Measurements from ENCODE around the gene MAVS.

The MAVS gene

DNA sequence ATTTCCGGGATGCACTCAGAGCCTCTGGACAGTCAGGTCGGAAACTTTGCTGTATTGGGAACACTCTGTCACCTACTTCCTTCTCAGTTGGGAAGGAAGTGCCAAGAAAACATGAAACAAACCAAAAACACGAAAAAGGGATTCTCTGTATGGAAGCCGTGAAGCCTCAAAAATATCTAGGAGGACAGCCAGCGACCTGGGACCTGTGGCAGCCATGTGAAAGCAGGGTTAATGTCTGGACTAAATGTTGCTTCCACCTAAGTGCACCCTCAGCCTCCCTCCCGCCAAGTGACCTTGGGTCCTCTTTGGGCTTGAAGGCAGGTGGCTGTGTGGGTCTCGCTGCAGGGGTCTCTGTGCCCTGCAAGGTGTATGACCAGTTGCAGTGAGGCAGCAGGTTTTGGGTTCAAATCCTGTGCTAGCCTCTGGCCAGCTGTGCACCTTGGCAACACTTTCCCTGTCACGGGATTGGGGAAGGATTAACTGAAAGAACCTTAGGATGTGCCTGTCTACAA, 851 bp downstream of the MAVS start:
- peak; percentile 56; the same call in 1 of the 2 replicates for TF ChIP-seq SPI1 (IDR thresholded peaks at IDR 0.05; ENCODE audit: borderline replicate concordance, low read depth)
- no peak for TF ChIP-seq POLR2AphosphoS5 (IDR thresholded peaks at IDR 0.05; ENCODE audit: low read depth)
- DNase-seq (ENCODE audit: low read depth in 1 of 2, low spot score in 1 of 2): peak in 1 of 2 experiments; percentile 16
- Histone ChIP-seq H3K27ac (replicated peaks) (peak overlapping the region; percentile 89), H3K27me3 (ENCODE audit: insufficient read depth, poor library complexity, severe bottlenecking) (no peaks in the 10 kb centered on the region), H3K4me3 (replicated peaks; ENCODE audit: insufficient read depth, low read length) (peak overlapping the region; percentile 91)

DNA sequence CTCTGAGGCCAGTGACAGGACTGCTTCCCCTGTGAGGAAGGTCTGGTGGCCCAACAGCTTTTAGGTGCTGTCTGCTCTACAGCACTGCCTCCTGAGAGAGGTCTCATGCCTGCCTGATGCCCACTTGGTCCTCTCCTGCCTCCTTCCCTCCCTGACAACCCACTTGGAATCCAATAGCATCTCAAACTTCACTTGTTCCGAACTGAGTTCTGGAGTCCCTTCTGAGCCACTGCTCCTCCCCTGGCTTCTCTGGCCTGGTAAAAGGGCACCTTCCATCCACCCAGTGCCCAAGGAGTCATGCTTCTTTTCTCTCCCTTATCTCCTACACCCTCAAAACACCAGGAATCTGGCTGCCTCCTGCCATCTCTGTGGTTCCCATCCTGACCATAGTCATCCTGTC, 1.9 kb downstream of the MAVS start:
- no peak for DNase-seq (ENCODE audit: low read depth in 1 of 2, low spot score in 1 of 2)
- no peaks in the 10 kb centered on the region for H3K27me3 ChIP-seq (ENCODE audit: insufficient read depth, poor library complexity, severe bottlenecking)
- no peak overlapping the region for H3K4me3 ChIP-seq (replicated peaks; ENCODE audit: insufficient read depth, low read length)
- no peak for TF ChIP-seq GABPA (IDR thresholded peaks at IDR 0.05; ENCODE audit: low read depth)
- TF ChIP-seq POLR2AphosphoS5 (IDR thresholded peaks at IDR 0.05; ENCODE audit: low read depth): no peak
- TF ChIP-seq, protein P1, sequence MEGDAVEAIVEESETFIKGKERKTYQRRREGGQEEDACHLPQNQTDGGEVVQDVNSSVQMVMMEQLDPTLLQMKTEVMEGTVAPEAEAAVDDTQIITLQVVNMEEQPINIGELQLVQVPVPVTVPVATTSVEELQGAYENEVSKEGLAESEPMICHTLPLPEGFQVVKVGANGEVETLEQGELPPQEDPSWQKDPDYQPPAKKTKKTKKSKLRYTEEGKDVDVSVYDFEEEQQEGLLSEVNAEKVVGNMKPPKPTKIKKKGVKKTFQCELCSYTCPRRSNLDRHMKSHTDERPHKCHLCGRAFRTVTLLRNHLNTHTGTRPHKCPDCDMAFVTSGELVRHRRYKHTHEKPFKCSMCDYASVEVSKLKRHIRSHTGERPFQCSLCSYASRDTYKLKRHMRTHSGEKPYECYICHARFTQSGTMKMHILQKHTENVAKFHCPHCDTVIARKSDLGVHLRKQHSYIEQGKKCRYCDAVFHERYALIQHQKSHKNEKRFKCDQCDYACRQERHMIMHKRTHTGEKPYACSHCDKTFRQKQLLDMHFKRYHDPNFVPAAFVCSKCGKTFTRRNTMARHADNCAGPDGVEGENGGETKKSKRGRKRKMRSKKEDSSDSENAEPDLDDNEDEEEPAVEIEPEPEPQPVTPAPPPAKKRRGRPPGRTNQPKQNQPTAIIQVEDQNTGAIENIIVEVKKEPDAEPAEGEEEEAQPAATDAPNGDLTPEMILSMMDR (IDR thresholded peaks at IDR 0.05; ENCODE audit: insufficient read depth, low read length): no peak
- TF ChIP-seq SPI1 (IDR thresholded peaks at IDR 0.05; ENCODE audit: borderline replicate concordance, low read depth): no peak
- TF ChIP-seq REST (IDR thresholded peaks at IDR 0.05; ENCODE audit: insufficient replicate concordance, low read depth): no peak
- no peak overlapping the region for H3K27ac ChIP-seq (replicated peaks)

GRCh38 chr20:3854462-3854871, 7.8 kb downstream of the MAVS start:
- Histone ChIP-seq H3K27me3 (ENCODE audit: insufficient read depth, poor library complexity, severe bottlenecking) (no peaks in the 10 kb centered on the region), H3K4me3 (replicated peaks; ENCODE audit: insufficient read depth, low read length) (no peak overlapping the region), H3K27ac (replicated peaks) (no peak overlapping the region)
- peak in 1 of 2 experiments; percentile 45 for DNase-seq (ENCODE audit: low read depth in 1 of 2, low spot score in 1 of 2)
- TF ChIP-seq, protein P1 (IDR thresholded peaks at IDR 0.05; ENCODE audit: insufficient read depth, low read length): no peak
- no peak for TF ChIP-seq SPI1 (IDR thresholded peaks at IDR 0.05; ENCODE audit: borderline replicate concordance, low read depth)
- no peak for TF ChIP-seq REST (IDR thresholded peaks at IDR 0.05; ENCODE audit: insufficient replicate concordance, low read depth)
- TF ChIP-seq GABPA (IDR thresholded peaks at IDR 0.05; ENCODE audit: low read depth): no peak
- TF ChIP-seq POLR2AphosphoS5 (IDR thresholded peaks at IDR 0.05; ENCODE audit: low read depth): no peak

DNA sequence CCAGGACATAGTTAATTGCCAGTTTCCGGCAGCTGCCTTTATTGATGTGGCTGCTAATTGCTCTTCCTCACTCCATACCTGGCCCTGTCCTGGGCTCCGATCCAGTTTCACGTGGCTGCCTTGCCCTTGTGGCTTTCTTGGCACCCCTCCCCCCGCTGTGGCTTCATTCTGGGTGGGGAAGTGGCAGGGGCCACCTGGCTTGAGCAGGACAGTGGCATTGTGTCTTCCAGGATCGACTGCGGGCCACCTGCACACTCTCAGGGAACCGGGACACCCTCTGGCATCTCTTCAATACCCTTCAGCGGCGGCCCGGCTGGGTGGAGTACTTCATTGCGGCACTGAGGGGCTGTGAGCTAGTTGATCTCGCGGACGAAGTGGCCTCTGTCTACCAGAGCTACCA, 10.8 kb downstream of the MAVS start:
- TF ChIP-seq SPI1 (IDR thresholded peaks at IDR 0.05; ENCODE audit: borderline replicate concordance, low read depth) (no peak), REST (IDR thresholded peaks at IDR 0.05; ENCODE audit: insufficient replicate concordance, low read depth) (no peak), POLR2AphosphoS5 (IDR thresholded peaks at IDR 0.05; ENCODE audit: low read depth) (no peak)
- TF ChIP-seq, protein P1 (IDR thresholded peaks at IDR 0.05; ENCODE audit: insufficient read depth, low read length): no peak
- DNase-seq (ENCODE audit: low read depth in 1 of 2, low spot score in 1 of 2): no peak
- Histone ChIP-seq H3K4me3 (replicated peaks; ENCODE audit: insufficient read depth, low read length) (no peak overlapping the region), H3K27ac (replicated peaks) (no peak overlapping the region), H3K27me3 (ENCODE audit: insufficient read depth, poor library complexity, severe bottlenecking) (no peaks in the 10 kb centered on the region)
